Iris pigment epithelial cell (primary cell): Measurements from ENCODE around the gene SLC11A1.

Experiments
- DNase-seq: peaks from one replicate; pipeline ENCODE4 v3.0.0-alpha.2; 2011; ENCODE audit warnings: low read depth

Gene SLC11A1

DNA sequence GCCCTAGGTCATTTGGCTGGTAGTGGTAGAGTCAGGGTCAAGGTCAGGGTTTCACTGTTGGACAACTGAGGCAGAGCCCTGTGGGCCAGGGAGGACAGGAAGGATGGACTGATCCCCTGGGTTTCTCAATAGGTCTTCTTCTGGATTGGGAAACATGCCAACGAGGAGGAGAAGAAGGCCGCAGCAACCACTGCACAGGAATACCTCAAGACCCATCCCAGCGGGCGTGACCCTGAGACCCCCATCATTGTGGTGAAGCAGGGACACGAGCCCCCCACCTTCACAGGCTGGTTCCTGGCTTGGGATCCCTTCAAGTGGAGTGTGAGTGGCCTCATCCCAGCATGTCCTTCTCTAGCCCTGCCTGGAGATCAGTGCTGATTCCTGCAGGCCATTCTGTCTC is 54.9 kb downstream of the SLC11A1 start:
- no peak for DNase-seq

GRCh38 chr2:218437969-218438368 is 55.9 kb downstream of the SLC11A1 start:
- DNase-seq: no peak

DNA sequence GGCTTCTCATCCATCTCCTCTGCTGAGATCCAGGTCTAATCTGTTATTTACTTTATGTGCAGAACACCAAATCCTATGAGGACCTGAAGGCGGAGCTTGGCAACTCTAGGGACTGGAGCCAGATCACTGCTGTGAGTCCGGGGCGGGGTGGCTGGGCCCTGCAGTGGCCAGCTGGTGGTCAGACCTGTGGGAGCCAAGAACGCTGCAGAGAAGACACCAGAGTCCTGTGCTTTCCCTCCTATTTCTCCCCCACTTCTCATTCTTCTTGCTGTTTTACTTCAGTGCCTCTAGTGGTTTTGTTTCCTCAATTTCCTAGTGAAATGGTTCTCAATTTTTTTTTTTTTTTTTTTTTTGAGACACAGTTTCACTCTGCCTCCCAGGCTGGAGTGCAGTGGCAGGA is 56.5 kb downstream of the SLC11A1 start:
- DNase-seq: peak; percentile 20

DNA sequence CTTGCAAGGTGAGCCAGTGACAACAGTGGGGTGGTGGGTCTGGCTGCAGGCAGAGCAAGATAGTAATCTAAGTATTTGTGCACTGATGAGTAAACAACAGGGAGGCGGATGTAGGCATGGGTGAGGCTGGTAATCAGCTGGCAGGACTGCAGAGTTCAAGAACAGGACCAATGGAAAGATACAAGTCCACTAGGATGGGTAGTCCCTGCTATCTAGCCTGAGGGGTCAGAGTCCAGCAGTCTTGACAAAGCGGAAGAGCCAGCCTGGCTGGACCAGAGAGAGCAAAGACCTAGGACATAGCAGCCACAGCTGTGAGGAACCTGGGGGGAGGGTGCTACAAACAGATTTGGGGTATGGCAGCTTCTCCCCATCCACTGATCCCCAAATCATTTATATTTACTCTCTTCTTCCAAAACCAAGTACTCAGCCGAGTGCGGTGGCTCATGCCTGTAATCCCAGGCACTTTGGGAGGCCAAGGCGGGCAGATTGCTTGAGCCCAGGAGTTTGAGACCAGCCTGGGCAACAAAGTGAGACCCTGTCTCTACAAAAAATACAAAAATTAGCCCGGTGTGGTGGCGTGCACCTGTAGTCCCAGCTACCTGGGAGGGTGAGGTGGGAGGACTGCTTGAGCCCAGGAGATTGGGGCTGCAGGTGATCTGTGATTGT is 62.8 kb downstream of the SLC11A1 start:
- DNase-seq: no peak

DNA sequence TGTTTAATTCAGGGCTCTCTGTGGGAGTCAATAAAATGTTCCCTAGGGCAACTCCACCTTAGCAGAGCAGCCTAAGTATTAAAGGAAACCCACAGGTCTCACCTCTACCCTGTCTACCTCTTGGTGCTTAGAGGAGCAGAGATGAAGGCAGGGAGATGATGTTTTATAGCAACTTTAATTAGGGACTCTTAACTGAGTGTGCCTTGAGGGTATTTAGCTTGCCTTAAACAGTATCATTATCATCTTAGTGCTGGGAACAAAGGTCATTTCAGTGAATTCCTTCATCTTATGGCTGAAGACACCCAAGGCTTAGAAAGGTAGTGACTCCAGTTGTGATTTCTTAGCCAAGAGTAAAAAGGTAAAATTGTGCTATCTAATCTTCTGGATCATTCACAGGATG is 63.5 kb downstream of the SLC11A1 start:
- DNase-seq: no peak
